Ishikawa (cell line): Measurements from ENCODE around the gene LPP.

Experiments used
- CEBPB ChIP-seq: IDR thresholded peaks from 2 replicates; pipeline ENCODE4 v1.6.1; 2012
- CREB1 ChIP-seq: IDR thresholded peaks from 2 replicates; pipeline ENCODE4 v1.6.1; 2012; ENCODE audit warnings: low read depth
- EGR1 ChIP-seq: IDR thresholded peaks from 2 replicates; pipeline ENCODE4 v1.6.1; 2012
- EP300 ChIP-seq: IDR thresholded peaks from 2 replicates; pipeline ENCODE4 v1.6.1; 2012; ENCODE audit warnings: borderline replicate concordance
- FOXM1 ChIP-seq: IDR thresholded peaks from 2 replicates; pipeline ENCODE4 v1.6.1; 2012; ENCODE audit warnings: low read depth, borderline replicate concordance
- NFIC ChIP-seq: IDR thresholded peaks from 2 replicates; pipeline ENCODE4 v1.6.1; 2012
- RAD21 ChIP-seq: IDR thresholded peaks from 2 replicates; pipeline ENCODE4 v1.6.1; 2012; ENCODE audit warnings: low read depth
- TAF1 ChIP-seq: IDR thresholded peaks from 2 replicates; pipeline ENCODE4 v1.6.1; 2012; ENCODE audit warnings: low read depth, mild to moderate bottlenecking
- TCF12 ChIP-seq: IDR thresholded peaks from 2 replicates; pipeline ENCODE4 v1.6.1; 2012; ENCODE audit warnings: low read depth
- TEAD4 ChIP-seq: IDR thresholded peaks from 2 replicates; pipeline ENCODE4 v1.6.1; 2012
- YY1 ChIP-seq: IDR thresholded peaks from 2 replicates; pipeline ENCODE4 v1.6.1; 2012; ENCODE audit warnings: low read depth
- ZBTB7A ChIP-seq: IDR thresholded peaks from 2 replicates; pipeline ENCODE4 v1.6.1; 2012; ENCODE audit warnings: low read depth
- TF ChIP-seq, protein P1 (sequence below): IDR thresholded peaks from 2 replicates; pipeline ENCODE4 v1.6.1; 2012
- TF ChIP-seq, protein P2 (sequence below): IDR thresholded peaks from 2 replicates; pipeline ENCODE4 v1.6.1; 2012; ENCODE audit warnings: low read depth, mild to moderate bottlenecking
- TF ChIP-seq, protein P3 (sequence below): IDR thresholded peaks from 2 replicates; pipeline ENCODE4 v1.6.1; 2012

The LPP gene

DNA sequence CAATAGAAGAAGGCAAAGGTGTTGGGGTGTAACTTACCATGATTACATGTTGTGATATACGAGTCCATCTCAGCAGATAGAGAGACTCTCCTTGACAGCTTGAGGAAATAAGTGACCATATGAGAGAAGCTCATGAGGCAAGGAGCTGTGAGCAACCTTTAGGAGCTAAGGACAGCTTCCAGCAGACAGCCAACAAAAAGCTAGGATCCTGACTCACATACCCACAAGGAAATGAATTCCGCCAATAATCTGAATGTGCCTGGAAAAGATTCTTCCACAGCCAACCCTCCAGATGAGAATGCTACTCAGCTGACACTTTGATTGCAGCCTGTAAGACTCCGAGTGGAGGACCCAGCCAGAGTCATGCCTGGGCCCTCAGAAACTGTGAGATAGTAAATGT is 678.2 kb downstream of the LPP start:
- TF ChIP-seq, protein P1, sequence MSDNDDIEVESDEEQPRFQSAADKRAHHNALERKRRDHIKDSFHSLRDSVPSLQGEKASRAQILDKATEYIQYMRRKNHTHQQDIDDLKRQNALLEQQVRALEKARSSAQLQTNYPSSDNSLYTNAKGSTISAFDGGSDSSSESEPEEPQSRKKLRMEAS = no peak
- no peak for TF ChIP-seq TEAD4
- TF ChIP-seq, protein P2, sequence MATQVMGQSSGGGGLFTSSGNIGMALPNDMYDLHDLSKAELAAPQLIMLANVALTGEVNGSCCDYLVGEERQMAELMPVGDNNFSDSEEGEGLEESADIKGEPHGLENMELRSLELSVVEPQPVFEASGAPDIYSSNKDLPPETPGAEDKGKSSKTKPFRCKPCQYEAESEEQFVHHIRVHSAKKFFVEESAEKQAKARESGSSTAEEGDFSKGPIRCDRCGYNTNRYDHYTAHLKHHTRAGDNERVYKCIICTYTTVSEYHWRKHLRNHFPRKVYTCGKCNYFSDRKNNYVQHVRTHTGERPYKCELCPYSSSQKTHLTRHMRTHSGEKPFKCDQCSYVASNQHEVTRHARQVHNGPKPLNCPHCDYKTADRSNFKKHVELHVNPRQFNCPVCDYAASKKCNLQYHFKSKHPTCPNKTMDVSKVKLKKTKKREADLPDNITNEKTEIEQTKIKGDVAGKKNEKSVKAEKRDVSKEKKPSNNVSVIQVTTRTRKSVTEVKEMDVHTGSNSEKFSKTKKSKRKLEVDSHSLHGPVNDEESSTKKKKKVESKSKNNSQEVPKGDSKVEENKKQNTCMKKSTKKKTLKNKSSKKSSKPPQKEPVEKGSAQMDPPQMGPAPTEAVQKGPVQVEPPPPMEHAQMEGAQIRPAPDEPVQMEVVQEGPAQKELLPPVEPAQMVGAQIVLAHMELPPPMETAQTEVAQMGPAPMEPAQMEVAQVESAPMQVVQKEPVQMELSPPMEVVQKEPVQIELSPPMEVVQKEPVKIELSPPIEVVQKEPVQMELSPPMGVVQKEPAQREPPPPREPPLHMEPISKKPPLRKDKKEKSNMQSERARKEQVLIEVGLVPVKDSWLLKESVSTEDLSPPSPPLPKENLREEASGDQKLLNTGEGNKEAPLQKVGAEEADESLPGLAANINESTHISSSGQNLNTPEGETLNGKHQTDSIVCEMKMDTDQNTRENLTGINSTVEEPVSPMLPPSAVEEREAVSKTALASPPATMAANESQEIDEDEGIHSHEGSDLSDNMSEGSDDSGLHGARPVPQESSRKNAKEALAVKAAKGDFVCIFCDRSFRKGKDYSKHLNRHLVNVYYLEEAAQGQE = no peak
- no peak for TF ChIP-seq RAD21
- no peak for TF ChIP-seq CREB1
- TF ChIP-seq TCF12 = no peak
- TF ChIP-seq EGR1 = no peak
- no peak for TF ChIP-seq NFIC
- no peak for TF ChIP-seq ZBTB7A
- TF ChIP-seq YY1 = no peak
- TF ChIP-seq TAF1 = no peak
- no peak for TF ChIP-seq FOXM1
- TF ChIP-seq CEBPB = no peak
- TF ChIP-seq EP300 = no peak
- TF ChIP-seq, protein P3, sequence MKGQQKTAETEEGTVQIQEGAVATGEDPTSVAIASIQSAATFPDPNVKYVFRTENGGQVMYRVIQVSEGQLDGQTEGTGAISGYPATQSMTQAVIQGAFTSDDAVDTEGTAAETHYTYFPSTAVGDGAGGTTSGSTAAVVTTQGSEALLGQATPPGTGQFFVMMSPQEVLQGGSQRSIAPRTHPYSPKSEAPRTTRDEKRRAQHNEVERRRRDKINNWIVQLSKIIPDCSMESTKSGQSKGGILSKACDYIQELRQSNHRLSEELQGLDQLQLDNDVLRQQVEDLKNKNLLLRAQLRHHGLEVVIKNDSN = no peak

DNA sequence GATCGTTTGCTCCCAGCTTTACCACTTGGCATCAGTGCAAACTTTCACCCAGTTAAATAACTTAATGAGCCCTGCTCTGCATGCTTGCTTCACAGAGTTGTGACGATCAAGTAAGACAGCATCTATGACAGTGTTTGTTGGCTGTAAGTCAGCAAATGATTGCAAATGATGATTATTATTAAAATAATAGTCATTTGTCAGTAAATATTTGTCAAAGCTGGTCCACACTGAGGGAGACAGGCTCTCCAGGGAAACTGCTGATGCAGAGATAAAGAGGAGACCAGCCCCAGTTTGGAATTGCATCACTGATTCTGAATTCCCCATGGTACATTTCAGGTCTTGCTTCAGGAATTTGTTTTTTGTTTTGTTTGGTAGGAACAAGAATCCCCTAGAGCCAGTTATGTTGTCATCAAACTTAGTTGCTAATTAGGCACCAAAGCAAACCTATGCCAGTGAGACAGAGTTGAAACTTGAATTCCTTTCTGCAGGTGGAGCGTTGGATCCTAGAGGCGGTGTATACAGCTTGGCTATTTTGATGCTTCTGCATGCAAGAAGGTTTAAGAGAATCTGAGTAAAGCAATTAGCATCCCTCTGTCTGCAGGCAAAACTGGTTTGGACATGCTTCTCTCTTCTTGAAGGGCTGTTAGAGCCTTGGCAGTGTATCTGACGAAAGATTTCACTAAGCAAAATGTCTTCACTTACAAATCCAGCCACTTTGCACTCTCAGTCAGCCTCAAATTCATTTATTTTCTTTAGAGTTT is 679.2 kb downstream of the LPP start:
- no peak for TF ChIP-seq EGR1
- TF ChIP-seq NFIC = no peak
- TF ChIP-seq FOXM1 = no peak
- TF ChIP-seq ZBTB7A = no peak
- TF ChIP-seq CEBPB = no peak
- TF ChIP-seq TCF12 = no peak
- TF ChIP-seq TEAD4 = no peak
- TF ChIP-seq, protein P2 = no peak
- TF ChIP-seq RAD21 = no peak
- no peak for TF ChIP-seq EP300
- TF ChIP-seq TAF1 = no peak
- TF ChIP-seq, protein P3 = no peak
- TF ChIP-seq CREB1 = no peak
- TF ChIP-seq, protein P1 = no peak
- TF ChIP-seq YY1 = no peak

DNA sequence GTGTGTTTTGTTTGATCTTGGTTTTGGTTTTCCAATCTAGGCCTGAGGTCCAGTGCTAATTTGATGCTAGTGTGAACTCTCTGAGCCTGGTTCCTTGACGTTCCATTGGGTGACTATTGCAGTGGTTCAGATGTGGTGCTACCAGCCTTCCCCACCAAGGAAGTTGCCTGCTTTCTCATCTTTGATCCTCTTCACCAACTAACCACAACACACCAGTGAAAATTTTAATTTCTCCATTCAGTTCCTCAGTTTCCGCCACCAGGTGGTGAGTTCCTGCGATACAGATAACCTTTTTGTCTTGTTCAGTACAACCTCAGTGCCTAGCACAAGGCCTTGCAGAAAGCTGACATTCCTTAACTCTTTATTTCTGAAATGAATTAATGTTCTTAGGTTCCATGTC is 680.4 kb downstream of the LPP start:
- TF ChIP-seq RAD21 = no peak
- no peak for TF ChIP-seq YY1
- no peak for TF ChIP-seq TCF12
- TF ChIP-seq EGR1 = no peak
- TF ChIP-seq CREB1 = no peak
- TF ChIP-seq, protein P1 = no peak
- TF ChIP-seq NFIC = no peak
- TF ChIP-seq EP300 = no peak
- TF ChIP-seq, protein P2 = no peak
- TF ChIP-seq FOXM1 = no peak
- TF ChIP-seq TAF1 = no peak
- no peak for TF ChIP-seq ZBTB7A

DNA sequence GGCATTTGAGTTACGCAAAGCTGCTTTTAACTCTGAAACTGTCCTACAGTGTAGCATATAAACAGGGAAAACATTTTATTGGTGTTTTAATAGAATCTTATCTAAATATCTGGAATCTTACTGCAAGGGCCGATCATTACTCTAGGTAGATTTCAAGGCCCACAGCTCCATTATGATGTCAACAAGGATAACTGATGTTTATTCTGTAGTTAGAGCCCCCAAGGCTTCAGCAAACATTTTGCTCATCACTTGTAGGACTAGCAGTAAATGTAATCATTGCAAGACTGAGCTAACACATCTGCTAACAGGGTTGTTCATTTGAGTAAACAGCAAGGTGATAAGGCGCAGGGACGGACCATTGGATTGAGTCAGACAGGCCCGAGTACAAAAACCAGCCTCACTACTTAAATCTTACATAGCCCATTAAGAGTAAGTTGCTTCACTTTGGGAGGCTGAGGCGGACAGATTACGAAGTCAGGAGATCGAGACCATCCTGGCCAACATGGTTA is 685.3 kb downstream of the LPP start:
- TF ChIP-seq FOXM1 = no peak
- TF ChIP-seq NFIC = no peak
- no peak for TF ChIP-seq TCF12
- no peak for TF ChIP-seq EP300
- no peak for TF ChIP-seq YY1
- no peak for TF ChIP-seq CREB1
- TF ChIP-seq, protein P2 = no peak
- no peak for TF ChIP-seq EGR1
- no peak for TF ChIP-seq TEAD4
- no peak for TF ChIP-seq TAF1
- TF ChIP-seq, protein P3 = no peak
- TF ChIP-seq, protein P1 = no peak
- no peak for TF ChIP-seq CEBPB
- TF ChIP-seq ZBTB7A = no peak
- TF ChIP-seq RAD21 = no peak
